22Rv1 (cell line): ENCODE data around the gene GNRH2.
A peak's percentile ranks its signal among the peaks of the same experiment; 100 is the strongest.

Experiments
- ZFX ChIP-seq: fragments of 450-650 bp; IDR thresholded peaks from 2 replicates; pipeline ENCODE4 v1.6.1; 2017; ENCODE audit warnings: antibody characterized with exemption, borderline replicate concordance
- TF ChIP-seq, protein P1 (sequence below): fragments of 450-650 bp; IDR thresholded peaks from 2 replicates; pipeline ENCODE4 v1.5.1; 2017; ENCODE audit warnings: mild to moderate bottlenecking

DNA sequence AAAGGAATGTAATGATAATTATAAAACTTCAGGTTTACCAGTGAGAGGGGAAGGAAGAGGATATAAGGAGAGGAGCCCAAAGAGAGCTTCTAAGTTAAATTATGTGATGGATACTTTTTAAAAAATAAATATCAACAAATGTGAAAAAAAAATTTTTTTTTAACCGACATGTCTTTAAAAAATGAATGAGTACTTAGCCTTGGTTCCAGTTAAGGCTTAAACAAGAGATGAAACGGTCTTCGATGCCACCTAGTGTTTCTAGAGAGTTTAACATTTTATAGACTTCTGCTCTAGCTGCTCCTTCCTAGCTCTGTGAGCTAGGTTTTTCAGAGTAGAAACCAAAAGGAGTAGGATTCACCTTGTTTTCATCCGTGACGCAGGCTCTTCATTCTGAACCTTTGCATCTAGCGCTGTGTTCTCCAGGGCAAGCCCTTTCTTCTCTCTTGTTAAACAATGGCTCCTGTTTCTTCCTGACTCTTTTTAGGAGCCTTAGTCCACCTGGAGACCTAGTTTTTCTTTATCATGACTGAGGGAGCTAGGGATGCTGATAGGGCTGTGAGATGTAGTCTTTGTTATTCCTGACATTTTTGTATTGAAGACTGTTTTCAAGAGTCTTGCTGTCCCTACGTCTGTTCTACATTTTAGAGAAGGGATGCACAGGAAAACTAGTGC is 42.4 kb upstream of the GNRH2 start:
- TF ChIP-seq, protein P1, sequence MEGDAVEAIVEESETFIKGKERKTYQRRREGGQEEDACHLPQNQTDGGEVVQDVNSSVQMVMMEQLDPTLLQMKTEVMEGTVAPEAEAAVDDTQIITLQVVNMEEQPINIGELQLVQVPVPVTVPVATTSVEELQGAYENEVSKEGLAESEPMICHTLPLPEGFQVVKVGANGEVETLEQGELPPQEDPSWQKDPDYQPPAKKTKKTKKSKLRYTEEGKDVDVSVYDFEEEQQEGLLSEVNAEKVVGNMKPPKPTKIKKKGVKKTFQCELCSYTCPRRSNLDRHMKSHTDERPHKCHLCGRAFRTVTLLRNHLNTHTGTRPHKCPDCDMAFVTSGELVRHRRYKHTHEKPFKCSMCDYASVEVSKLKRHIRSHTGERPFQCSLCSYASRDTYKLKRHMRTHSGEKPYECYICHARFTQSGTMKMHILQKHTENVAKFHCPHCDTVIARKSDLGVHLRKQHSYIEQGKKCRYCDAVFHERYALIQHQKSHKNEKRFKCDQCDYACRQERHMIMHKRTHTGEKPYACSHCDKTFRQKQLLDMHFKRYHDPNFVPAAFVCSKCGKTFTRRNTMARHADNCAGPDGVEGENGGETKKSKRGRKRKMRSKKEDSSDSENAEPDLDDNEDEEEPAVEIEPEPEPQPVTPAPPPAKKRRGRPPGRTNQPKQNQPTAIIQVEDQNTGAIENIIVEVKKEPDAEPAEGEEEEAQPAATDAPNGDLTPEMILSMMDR: peak; percentile 71
- TF ChIP-seq ZFX: no peak
